ACHN (cell line): ENCODE measurements around the gene AUTS2.

Experiments used
- DNase-seq: peaks from one replicate; pipeline ENCODE4 v3.0.0-alpha.2; 2015
- in situ Hi-C: cut with HindIII; loops from 2 replicates; pipeline ENCODE4 v1.10.0; 2017; ENCODE audit warnings: low sequenced_read_pairs, low pct_ligation_motif_present, low pct_unique_long_range_greater_than_20kb

The AUTS2 gene

GRCh38 chr7:69949122-69949521 is 350.8 kb downstream of the AUTS2 start:
- no peak for DNase-seq
- in situ Hi-C loops = no loop called here

GRCh38 chr7:69951458-69951857 is 353.2 kb downstream of the AUTS2 start:
- no peak for DNase-seq
- in situ Hi-C loops = no loop called here

- no peak for DNase-seq
- in situ Hi-C loops = no loop called here
These were observed 355.1 kb downstream of the AUTS2 start for GRCh38 chr7:69953136-69954067.

- in situ Hi-C loops = no loop called here
- DNase-seq = no peak
These were observed 358.3 kb downstream of the AUTS2 start for GRCh38 chr7:69956541-69956940.

- DNase-seq = no peak
- in situ Hi-C loops = no loop called here
These were observed 359.4 kb downstream of the AUTS2 start for GRCh38 chr7:69957661-69958060.

GRCh38 chr7:69959789-69960499 is 361.7 kb downstream of the AUTS2 start:
- in situ Hi-C loops = no loop called here
- DNase-seq = no peak

GRCh38 chr7:69961436-69961835 is 363.2 kb downstream of the AUTS2 start:
- in situ Hi-C loops = no loop called here
- DNase-seq = no peak

- DNase-seq = no peak
- in situ Hi-C loops = no loop called here
These were observed 364.2 kb downstream of the AUTS2 start for GRCh38 chr7:69962186-69963065.

GRCh38 chr7:69963393-69963792 is 365.1 kb downstream of the AUTS2 start:
- in situ Hi-C loops = no loop called here
- no peak for DNase-seq

GRCh38 chr7:69966766-69967591 is 368.7 kb downstream of the AUTS2 start:
- DNase-seq = no peak

GRCh38 chr7:69967689-69968450 is 369.6 kb downstream of the AUTS2 start:
- DNase-seq = no peak

More at GRCh38 chr7:69966766-69967591, 368.7 kb downstream of the AUTS2 start:
- in situ Hi-C loops = no loop called here

GRCh38 chr7:69968969-69969556 is 370.8 kb downstream of the AUTS2 start:
- DNase-seq = no peak
- in situ Hi-C loops = no loop called here

More at GRCh38 chr7:69967689-69968450, 369.6 kb downstream of the AUTS2 start:
- in situ Hi-C loops = no loop called here

GRCh38 chr7:69981646-69982045 is 383.4 kb downstream of the AUTS2 start:
- no peak for DNase-seq
- in situ Hi-C loops = no loop called here

- DNase-seq = no peak
- in situ Hi-C loops = no loop called here
These were observed 383.9 kb downstream of the AUTS2 start for GRCh38 chr7:69982197-69982596.

GRCh38 chr7:69989551-69989950 is 391.3 kb downstream of the AUTS2 start:
- no peak for DNase-seq
- in situ Hi-C loops = no loop called here

- in situ Hi-C loops = no loop called here
- no peak for DNase-seq
These were observed 394.7 kb downstream of the AUTS2 start for GRCh38 chr7:69992938-69993337.

GRCh38 chr7:69994218-69994617 is 395.9 kb downstream of the AUTS2 start:
- DNase-seq = no peak
- in situ Hi-C loops = no loop called here
